ENCODE measurements around the gene CCDC187. TPM values are rescaled to one million over a fixed set of nuclear protein-coding genes. Genes with fewer than 3 reads are reported as not detected.
A peak's percentile ranks its signal among the peaks of the same experiment; 100 is the strongest.

CCDC187 gene
- total RNA-seq, 1 experiment from 2014 or later: 0.04 TPM

DNA sequence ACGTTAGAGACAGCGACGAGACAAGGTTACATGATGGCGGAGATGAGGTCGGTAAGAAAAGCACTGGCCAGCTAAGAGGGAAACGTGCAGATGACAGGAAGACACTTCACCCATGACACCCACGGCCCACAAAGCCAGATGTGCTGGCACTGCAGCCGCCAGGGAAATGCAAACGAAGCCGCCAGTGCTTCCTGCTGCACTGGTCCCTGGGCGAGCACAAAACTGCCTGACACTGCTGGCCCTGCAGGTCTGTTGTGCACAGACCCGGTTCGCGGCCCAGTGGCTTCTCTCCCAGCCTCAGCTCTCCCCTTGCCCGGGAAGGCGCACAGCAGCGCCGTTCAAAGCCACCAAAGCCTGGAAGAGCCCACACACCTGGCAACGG, 78.5 kb downstream of the CCDC187 start (continued):
- TF ChIP-seq, protein P1, sequence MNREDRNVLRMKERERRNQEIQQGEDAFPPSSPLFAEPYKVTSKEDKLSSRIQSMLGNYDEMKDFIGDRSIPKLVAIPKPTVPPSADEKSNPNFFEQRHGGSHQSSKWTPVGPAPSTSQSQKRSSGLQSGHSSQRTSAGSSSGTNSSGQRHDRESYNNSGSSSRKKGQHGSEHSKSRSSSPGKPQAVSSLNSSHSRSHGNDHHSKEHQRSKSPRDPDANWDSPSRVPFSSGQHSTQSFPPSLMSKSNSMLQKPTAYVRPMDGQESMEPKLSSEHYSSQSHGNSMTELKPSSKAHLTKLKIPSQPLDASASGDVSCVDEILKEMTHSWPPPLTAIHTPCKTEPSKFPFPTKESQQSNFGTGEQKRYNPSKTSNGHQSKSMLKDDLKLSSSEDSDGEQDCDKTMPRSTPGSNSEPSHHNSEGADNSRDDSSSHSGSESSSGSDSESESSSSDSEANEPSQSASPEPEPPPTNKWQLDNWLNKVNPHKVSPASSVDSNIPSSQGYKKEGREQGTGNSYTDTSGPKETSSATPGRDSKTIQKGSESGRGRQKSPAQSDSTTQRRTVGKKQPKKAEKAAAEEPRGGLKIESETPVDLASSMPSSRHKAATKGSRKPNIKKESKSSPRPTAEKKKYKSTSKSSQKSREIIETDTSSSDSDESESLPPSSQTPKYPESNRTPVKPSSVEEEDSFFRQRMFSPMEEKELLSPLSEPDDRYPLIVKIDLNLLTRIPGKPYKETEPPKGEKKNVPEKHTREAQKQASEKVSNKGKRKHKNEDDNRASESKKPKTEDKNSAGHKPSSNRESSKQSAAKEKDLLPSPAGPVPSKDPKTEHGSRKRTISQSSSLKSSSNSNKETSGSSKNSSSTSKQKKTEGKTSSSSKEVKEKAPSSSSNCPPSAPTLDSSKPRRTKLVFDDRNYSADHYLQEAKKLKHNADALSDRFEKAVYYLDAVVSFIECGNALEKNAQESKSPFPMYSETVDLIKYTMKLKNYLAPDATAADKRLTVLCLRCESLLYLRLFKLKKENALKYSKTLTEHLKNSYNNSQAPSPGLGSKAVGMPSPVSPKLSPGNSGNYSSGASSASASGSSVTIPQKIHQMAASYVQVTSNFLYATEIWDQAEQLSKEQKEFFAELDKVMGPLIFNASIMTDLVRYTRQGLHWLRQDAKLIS (CRISPR knock-in tag; IDR thresholded peaks at IDR 0.05; ENCODE audit: borderline replicate concordance): no peak
- TF ChIP-seq ETV6 (CRISPR knock-in tag; IDR thresholded peaks at IDR 0.05): no peak
- no peak for TF ChIP-seq ELF4 (CRISPR knock-in tag; IDR thresholded peaks at IDR 0.05; ENCODE audit: low read depth)

- Mint-ChIP-seq H3K27ac (peak overlapping the region; percentile 60; the same call in 1 of the 2 replicates), H3K36me3 (peaks cover 17% of the 10 kb centered on the region), H3K9me3 (no peaks in the 10 kb centered on the region), H3K27me3 (ENCODE audit: low read depth) (no peaks in the 10 kb centered on the region), H3K4me1 (peaks cover 2% of the 10 kb centered on the region; the same call in 1 of the 2 replicates), H3K4me3 (no peak overlapping the region)
- DNase-seq (ENCODE audit: low spot score) (no peak), ATAC-seq (no peak)
- CTCF ChIA-PET: interaction anchor here (1.1 to 2.0 kb wide), 2 partner anchors 14 to 53 kb away, joined by 3 to 9 read pairs; no protein-coding TSS in a partner anchor
- POLR2A ChIA-PET: no interaction called here
- TF ChIP-seq SMAD3 (CRISPR knock-in tag; IDR thresholded peaks at IDR 0.05; ENCODE audit: borderline replicate concordance) (no peak), FOXP1 (CRISPR knock-in tag; IDR thresholded peaks at IDR 0.05; ENCODE audit: borderline replicate concordance) (0 out of 2 replicates have a peak, but pooled peaks have one; percentile 16)
Measured at GRCh38 chr9:136223871-136224640, 79.8 kb downstream of the CCDC187 start.

DNA sequence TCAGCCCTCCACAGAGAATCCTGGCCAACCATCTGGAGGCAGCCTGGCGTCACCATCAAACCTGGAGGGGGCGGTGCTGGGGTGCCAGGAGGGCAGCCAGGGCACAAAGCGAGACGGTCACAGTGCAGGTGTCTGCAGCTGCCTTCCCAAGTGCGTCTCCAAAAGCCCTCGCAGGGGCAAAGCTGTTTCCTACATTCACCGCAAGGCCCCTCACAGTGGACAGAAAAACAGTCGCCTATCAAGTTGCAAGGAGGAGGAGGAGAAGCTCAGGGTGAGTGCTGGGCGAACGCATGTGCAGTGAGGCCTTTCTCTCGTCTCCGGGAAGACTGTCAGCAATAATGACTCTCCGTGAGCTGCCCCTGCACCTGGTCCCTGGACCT, 81.0 kb downstream of the CCDC187 start:
- CTCF ChIA-PET: interaction anchor here (1.1 to 2.0 kb wide), 3 partner anchors 12 to 52 kb away, joined by 3 to 9 read pairs (median 3); no protein-coding TSS in a partner anchor

More for the DNA sequence above, 81.0 kb downstream of the CCDC187 start:
- H3K36me3 Mint-ChIP-seq: peaks cover 17% of the 10 kb centered on the region
- TF ChIP-seq, protein P2, sequence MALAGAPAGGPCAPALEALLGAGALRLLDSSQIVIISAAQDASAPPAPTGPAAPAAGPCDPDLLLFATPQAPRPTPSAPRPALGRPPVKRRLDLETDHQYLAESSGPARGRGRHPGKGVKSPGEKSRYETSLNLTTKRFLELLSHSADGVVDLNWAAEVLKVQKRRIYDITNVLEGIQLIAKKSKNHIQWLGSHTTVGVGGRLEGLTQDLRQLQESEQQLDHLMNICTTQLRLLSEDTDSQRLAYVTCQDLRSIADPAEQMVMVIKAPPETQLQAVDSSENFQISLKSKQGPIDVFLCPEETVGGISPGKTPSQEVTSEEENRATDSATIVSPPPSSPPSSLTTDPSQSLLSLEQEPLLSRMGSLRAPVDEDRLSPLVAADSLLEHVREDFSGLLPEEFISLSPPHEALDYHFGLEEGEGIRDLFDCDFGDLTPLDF (CRISPR knock-in tag; IDR thresholded peaks at IDR 0.05): no peak
- TF ChIP-seq ZNF671 (CRISPR knock-in tag; IDR thresholded peaks at IDR 0.05): no peak
- TF ChIP-seq JUN (CRISPR knock-in tag; IDR thresholded peaks at IDR 0.05): no peak
- no peak for TF ChIP-seq ZNF423 (CRISPR knock-in tag; IDR thresholded peaks at IDR 0.05)
- TF ChIP-seq TEAD1 (CRISPR knock-in tag; IDR thresholded peaks at IDR 0.05): no peak
- TF ChIP-seq, protein P3, sequence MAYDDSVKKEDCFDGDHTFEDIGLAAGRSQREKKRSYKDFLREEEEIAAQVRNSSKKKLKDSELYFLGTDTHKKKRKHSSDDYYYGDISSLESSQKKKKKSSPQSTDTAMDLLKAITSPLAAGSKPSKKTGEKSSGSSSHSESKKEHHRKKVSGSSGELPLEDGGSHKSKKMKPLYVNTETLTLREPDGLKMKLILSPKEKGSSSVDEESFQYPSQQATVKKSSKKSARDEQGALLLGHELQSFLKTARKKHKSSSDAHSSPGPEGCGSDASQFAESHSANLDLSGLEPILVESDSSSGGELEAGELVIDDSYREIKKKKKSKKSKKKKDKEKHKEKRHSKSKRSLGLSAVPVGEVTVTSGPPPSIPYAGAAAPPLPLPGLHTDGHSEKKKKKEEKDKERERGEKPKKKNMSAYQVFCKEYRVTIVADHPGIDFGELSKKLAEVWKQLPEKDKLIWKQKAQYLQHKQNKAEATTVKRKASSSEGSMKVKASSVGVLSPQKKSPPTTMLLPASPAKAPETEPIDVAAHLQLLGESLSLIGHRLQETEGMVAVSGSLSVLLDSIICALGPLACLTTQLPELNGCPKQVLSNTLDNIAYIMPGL (CRISPR knock-in tag; IDR thresholded peaks at IDR 0.05): no peak
- TF ChIP-seq ERG (CRISPR knock-in tag; IDR thresholded peaks at IDR 0.05): no peak
- no peak for TF ChIP-seq FOXP1 (CRISPR knock-in tag; IDR thresholded peaks at IDR 0.05; ENCODE audit: borderline replicate concordance)
- no peak for TF ChIP-seq E2F4 (CRISPR knock-in tag; IDR thresholded peaks at IDR 0.05; ENCODE audit: borderline replicate concordance, low read depth)
- no peak for TF ChIP-seq ZNF416 (CRISPR knock-in tag; IDR thresholded peaks at IDR 0.05)
- TF ChIP-seq ZNF138 (CRISPR knock-in tag; conservative IDR thresholded peaks at IDR 0.05): no peak
- no peak for TF ChIP-seq SMAD4 (CRISPR knock-in tag; IDR thresholded peaks at IDR 0.05)
- no peak for TF ChIP-seq ZNF396 (CRISPR knock-in tag; IDR thresholded peaks at IDR 0.05; ENCODE audit: borderline replicate concordance)
- TF ChIP-seq ETV6 (CRISPR knock-in tag; IDR thresholded peaks at IDR 0.05): no peak
- TF ChIP-seq, protein P4, sequence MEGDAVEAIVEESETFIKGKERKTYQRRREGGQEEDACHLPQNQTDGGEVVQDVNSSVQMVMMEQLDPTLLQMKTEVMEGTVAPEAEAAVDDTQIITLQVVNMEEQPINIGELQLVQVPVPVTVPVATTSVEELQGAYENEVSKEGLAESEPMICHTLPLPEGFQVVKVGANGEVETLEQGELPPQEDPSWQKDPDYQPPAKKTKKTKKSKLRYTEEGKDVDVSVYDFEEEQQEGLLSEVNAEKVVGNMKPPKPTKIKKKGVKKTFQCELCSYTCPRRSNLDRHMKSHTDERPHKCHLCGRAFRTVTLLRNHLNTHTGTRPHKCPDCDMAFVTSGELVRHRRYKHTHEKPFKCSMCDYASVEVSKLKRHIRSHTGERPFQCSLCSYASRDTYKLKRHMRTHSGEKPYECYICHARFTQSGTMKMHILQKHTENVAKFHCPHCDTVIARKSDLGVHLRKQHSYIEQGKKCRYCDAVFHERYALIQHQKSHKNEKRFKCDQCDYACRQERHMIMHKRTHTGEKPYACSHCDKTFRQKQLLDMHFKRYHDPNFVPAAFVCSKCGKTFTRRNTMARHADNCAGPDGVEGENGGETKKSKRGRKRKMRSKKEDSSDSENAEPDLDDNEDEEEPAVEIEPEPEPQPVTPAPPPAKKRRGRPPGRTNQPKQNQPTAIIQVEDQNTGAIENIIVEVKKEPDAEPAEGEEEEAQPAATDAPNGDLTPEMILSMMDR (IDR thresholded peaks at IDR 0.05): no peak
- no peak for TF ChIP-seq NFATC4 (CRISPR knock-in tag; IDR thresholded peaks at IDR 0.05)
- H3K27ac Mint-ChIP-seq: peak overlapping the region; percentile 66; the same call in 1 of the 2 replicates
- POLR2A ChIA-PET: no interaction called here
- no peaks in the 10 kb centered on the region for H3K27me3 Mint-ChIP-seq (ENCODE audit: low read depth)
- no peak overlapping the region for H3K4me3 Mint-ChIP-seq
- H3K9me3 Mint-ChIP-seq: no peaks in the 10 kb centered on the region
- peaks cover 2% of the 10 kb centered on the region; the same call in 1 of the 2 replicates for H3K4me1 Mint-ChIP-seq
- DNase-seq (ENCODE audit: low spot score): no peak
- no peak for ATAC-seq
